K562 (cell line): ENCODE data around the gene CTCF. TPM values are rescaled to one million over a fixed set of nuclear protein-coding genes. Genes with fewer than 3 reads are reported as not detected.

Experiments used
- ATF2 ChIP-seq: sonication (generic); formaldehyde crosslinking; IDR thresholded peaks from 2 replicates; pipeline ENCODE4 v1.8.1; 2022; ENCODE audit warnings: missing genetic modification reagents
- CBX5 ChIP-seq: IDR thresholded peaks from 2 replicates; pipeline ENCODE4 v1.6.1; 2014; ENCODE audit warnings: low read depth, borderline replicate concordance
- CTBP1 ChIP-seq: fragments of 450-650 bp; IDR thresholded peaks from 2 replicates; pipeline ENCODE4 v1.6.1; 2016; ENCODE audit warnings: borderline replicate concordance
- CTCF ChIP-seq, 3 experiments: IDR thresholded peaks in 2 of 3; conservative IDR thresholded peaks in 1 of 3; 2 replicates each; pipeline ENCODE4 v1.5.1; 2011 to 2012; ENCODE audit warnings: low read length in 3 of 3, mild to moderate bottlenecking in 3 of 3, control low read depth in 2 of 3, improper control_type of control experiment in 1 of 3, inconsistent platforms in 1 of 3, low read depth in 1 of 3, mixed read lengths in 1 of 3, moderate library complexity in 1 of 3; ENCODE audit not compliant: insufficient read depth in 2 of 3
- EGR1 ChIP-seq: fragments of 450-650 bp; conservative IDR thresholded peaks from 2 replicates; pipeline ENCODE4 v1.6.1; 2017; ENCODE audit warnings: mild to moderate bottlenecking
- FUS ChIP-seq: fragments of 200-400 bp; formaldehyde crosslinking; optimal IDR thresholded peaks from 2 replicates; pipeline ENCODE3; 2017; ENCODE audit warnings: low read depth, low read length
- KDM5B ChIP-seq: fragments of 200-600 bp; sonication (generic); IDR thresholded peaks from 2 replicates; pipeline ENCODE4 v1.6.1; 2012; ENCODE audit warnings: low read depth, mild to moderate bottlenecking, moderate library complexity, low read length, control low read depth, inconsistent platforms; ENCODE audit not compliant: insufficient replicate concordance
- MNT ChIP-seq, 2 experiments: fragments of 450-650 bp; conservative IDR thresholded peaks; 2 replicates each; pipeline ENCODE4 v1.6.1; 2017; ENCODE audit warnings: mild to moderate bottlenecking in 2 of 2, moderate library complexity in 2 of 2
- MTA3 ChIP-seq: fragments of 450-650 bp; formaldehyde crosslinking; IDR thresholded peaks from 2 replicates; pipeline ENCODE4 v1.6.1; 2017; ENCODE audit warnings: mild to moderate bottlenecking, borderline replicate concordance
- MYBL2 ChIP-seq, 2 experiments: fragments of 450-650 bp in 1 of 2; sonication (generic) in 1 of 2; formaldehyde crosslinking in 1 of 2; IDR thresholded peaks; 2 replicates each; pipeline versions ENCODE4 v1.6.1 to v1.8.1; 2017 to 2022; ENCODE audit warnings: borderline replicate concordance in 1 of 2, inconsistent platforms in 1 of 2, low read depth in 1 of 2, mild to moderate bottlenecking in 1 of 2, missing genetic modification reagents in 1 of 2, moderate library complexity in 1 of 2
- NFRKB ChIP-seq: fragments of 450-650 bp; IDR thresholded peaks from 2 replicates; pipeline ENCODE4 v1.6.1; 2016; ENCODE audit warnings: low read depth
- PHF20 ChIP-seq: fragments of 450-650 bp; IDR thresholded peaks from 2 replicates; pipeline ENCODE4 v1.6.1; 2018; ENCODE audit not compliant: partially characterized antibody
- RBM25 ChIP-seq: fragments of 200-400 bp; formaldehyde crosslinking; IDR thresholded peaks from 2 replicates; pipeline ENCODE4 v1.6.1; 2018; ENCODE audit warnings: low read length, low read depth, moderate library complexity; ENCODE audit not compliant: severe bottlenecking
- RCOR1 ChIP-seq, 2 experiments: IDR thresholded peaks; 2 replicates each; pipeline ENCODE4 v1.6.1; 2012; ENCODE audit warnings: low read depth in 2 of 2, low read length in 2 of 2, borderline replicate concordance in 1 of 2, improper control_type of control experiment in 1 of 2
- SAP30 ChIP-seq: fragments of 200-600 bp; sonication (generic); IDR thresholded peaks from 2 replicates; pipeline ENCODE4 v1.6.1; 2012; ENCODE audit warnings: borderline replicate concordance, low read depth, mild to moderate bottlenecking, moderate library complexity, low read length, control low read depth, inconsistent platforms; ENCODE audit not compliant: insufficient read depth, poor library complexity, severe bottlenecking
- SMAD4 ChIP-seq: fragments of 250-450 bp; sonication (Bioruptor Pico); conservative IDR thresholded peaks from 2 replicates; pipeline ENCODE4 v1.8.0; 2021; ENCODE audit warnings: inconsistent platforms, mild to moderate bottlenecking, moderate library complexity
- SOX6 ChIP-seq: fragments of 450-650 bp; IDR thresholded peaks from 2 replicates; pipeline ENCODE4 v1.6.1; 2014; ENCODE audit warnings: mild to moderate bottlenecking
- TRIM25 ChIP-seq: fragments of 450-650 bp; IDR thresholded peaks from 2 replicates; pipeline ENCODE4 v1.7.0; 2016; ENCODE audit warnings: borderline replicate concordance
- ZBTB17 ChIP-seq: fragments of 450-650 bp; formaldehyde crosslinking; IDR thresholded peaks from 2 replicates; pipeline ENCODE4 v1.4.0; 2020; ENCODE audit warnings: mild to moderate bottlenecking
- ZFX ChIP-seq: sonication (generic); formaldehyde crosslinking; IDR thresholded peaks from 2 replicates; pipeline ENCODE4 v1.8.0; 2022; ENCODE audit warnings: mild to moderate bottlenecking, missing genetic modification reagents, moderate library complexity
- polyA plus RNA-seq, 8 experiments: library from polyadenylated mRNA; depleted of rRNA in 4 of 8; stranded (reverse) in 5 of 8; unstranded in 3 of 8; fragments of >200 nt; fragmentation: Nextera tagmentation in 2 of 8; fragmentation: Illumina TruSeq in 1 of 8; extraction: Ambion mirVana in 2 of 8; extraction: Trizol in 1 of 8; gene quantifications; 2 replicates each; pipeline versions ENCODE4 v1.2.1 to v1.2.3, GENCODE V29; 2011 to 2014; ENCODE audit warnings: inconsistent platforms in 1 of 8, missing spikeins in 1 of 8
- total RNA-seq, 7 experiments: library from RNA; depleted of rRNA in 6 of 7; stranded (reverse); fragments of >200 nt in 6 of 7; fragmentation: Illumina TruSeq in 2 of 7; extraction: Trizol in 2 of 7; gene quantifications; 2 replicates each; pipeline versions ENCODE4 v1.2.1 to v1.2.3, GENCODE V29; 2011 to 2021; ENCODE audit warnings: low replicate concordance in 1 of 7

The CTCF gene
- total and polyA plus RNA-seq, 9 of the 15 experiments (the other 6 are each of a cell fraction or from before 2014, with no cell fraction given) = 7.8 to 49.2 (median 33.9) TPM

- TF ChIP-seq CTCF (IDR thresholded peaks at IDR 0.05 in 2 of 3, conservative IDR thresholded peaks at IDR 0.05 in 1 of 3; ENCODE audit: insufficient read depth in 2 of 3, low read depth in 1 of 3, low read length in 3 of 3) = peak; percentile 46 to 94 (median 55)
- TF ChIP-seq MNT (conservative IDR thresholded peaks at IDR 0.05) = peak in 1 of 2 experiments; percentile 59; a peak in 1 of 4 replicates
- no peak for TF ChIP-seq TRIM25
- TF ChIP-seq CTBP1 = peak; percentile 93
- TF ChIP-seq MYBL2 (IDR thresholded peaks at IDR 0.05; ENCODE audit: low read depth) = no peak
- 0 out of 2 replicates have a peak, but pooled peaks have one; percentile 42 for TF ChIP-seq MYBL2 (CRISPR knock-in tag; IDR thresholded peaks at IDR 0.05; ENCODE audit: borderline replicate concordance)
- peak; percentile 85 for TF ChIP-seq ZBTB17 (CRISPR knock-in tag)
- no peak for TF ChIP-seq SOX6
- 0 out of 2 replicates have a peak, but pooled peaks have one; percentile 27 for TF ChIP-seq CBX5
- TF ChIP-seq NFRKB = peak; percentile 85; the same call in 1 of the 2 replicates
- TF ChIP-seq EGR1 = peak; percentile 69
- TF ChIP-seq RCOR1 (IDR thresholded peaks at IDR 0.05; ENCODE audit: borderline replicate concordance in 1 of 2, low read depth in 2 of 2, low read length in 2 of 2) = no peak
- peak; percentile 68 for TF ChIP-seq PHF20
- TF ChIP-seq SMAD4 = peak; percentile 79
- peak; percentile 91 for TF ChIP-seq FUS
- TF ChIP-seq KDM5B = peak; percentile 62
- 0 out of 2 replicates have a peak, but pooled peaks have one; percentile 43 for TF ChIP-seq ATF2 (CRISPR knock-in tag)
- peak; percentile 17 for TF ChIP-seq RBM25
- peak; percentile 80; the same call in 1 of the 2 replicates for TF ChIP-seq MTA3
- peak; percentile 61 for TF ChIP-seq SAP30
- TF ChIP-seq ZFX (CRISPR knock-in tag) = peak; percentile 95
Observed at GRCh38 chr16:67562918-67563707, 787 bp downstream of the CTCF start (continued).
